GM12872 (cell line): ENCODE measurements around the gene NOL12.

Experiments
- TF ChIP-seq, protein P1 (sequence below): IDR thresholded peaks from 3 replicates; pipeline ENCODE4 v1.5.1; 2011; ENCODE audit warnings: low read depth, mild to moderate bottlenecking, low read length, moderate library complexity; ENCODE audit not compliant: insufficient read depth

Gene NOL12

DNA sequence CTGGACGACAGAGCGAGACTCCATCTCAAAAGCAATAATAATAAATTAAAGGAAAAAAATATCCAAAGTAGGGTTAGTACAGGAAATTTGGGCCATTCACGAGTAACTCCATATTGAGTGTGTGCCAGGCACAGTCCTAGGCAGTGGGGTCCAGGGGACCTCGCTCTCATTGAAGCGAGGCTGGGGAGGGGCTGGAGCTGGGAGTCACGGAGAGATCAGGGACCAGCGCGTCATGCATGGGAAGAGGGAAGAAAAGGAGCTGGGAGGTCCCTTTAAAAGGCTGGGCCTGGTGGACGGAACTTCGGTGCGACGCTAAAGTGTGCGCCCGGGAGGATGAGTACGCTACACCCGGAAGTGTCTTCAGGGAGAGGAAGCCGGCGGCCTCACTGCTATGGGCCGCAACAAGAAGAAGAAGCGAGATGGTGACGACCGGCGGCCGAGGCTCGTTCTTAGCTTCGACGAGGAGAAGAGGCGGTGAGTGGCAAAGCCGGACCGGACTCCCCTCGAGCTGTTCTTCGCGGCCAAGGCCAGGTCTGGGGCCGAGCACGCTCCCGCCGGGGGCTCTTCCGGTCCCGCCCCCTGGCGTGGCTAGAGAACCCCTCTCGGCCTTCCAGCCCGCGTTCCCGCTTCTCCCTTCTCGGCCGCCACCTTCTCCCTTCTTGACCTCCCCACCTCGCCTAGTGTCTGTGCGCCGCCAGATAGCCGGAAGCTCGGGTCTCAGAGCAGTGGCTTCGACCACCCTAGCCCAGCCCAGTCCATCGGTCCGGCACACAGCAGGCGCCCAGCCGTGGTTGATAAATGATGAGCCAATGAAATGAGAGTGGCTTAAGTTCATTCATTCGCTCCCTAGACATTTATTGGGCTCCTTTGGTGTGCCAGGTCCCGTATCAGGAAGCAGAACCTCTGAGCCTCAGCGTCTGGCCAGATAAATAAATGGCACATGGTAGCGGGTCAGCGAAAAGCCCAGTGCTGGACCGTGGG lies at the start of gene NOL12:
NOL12 (plus strand) TSS at position 342 of the 981 bp plus-strand sequence; CDS start at position 392, 50 bp downstream.
- TF ChIP-seq, protein P1, sequence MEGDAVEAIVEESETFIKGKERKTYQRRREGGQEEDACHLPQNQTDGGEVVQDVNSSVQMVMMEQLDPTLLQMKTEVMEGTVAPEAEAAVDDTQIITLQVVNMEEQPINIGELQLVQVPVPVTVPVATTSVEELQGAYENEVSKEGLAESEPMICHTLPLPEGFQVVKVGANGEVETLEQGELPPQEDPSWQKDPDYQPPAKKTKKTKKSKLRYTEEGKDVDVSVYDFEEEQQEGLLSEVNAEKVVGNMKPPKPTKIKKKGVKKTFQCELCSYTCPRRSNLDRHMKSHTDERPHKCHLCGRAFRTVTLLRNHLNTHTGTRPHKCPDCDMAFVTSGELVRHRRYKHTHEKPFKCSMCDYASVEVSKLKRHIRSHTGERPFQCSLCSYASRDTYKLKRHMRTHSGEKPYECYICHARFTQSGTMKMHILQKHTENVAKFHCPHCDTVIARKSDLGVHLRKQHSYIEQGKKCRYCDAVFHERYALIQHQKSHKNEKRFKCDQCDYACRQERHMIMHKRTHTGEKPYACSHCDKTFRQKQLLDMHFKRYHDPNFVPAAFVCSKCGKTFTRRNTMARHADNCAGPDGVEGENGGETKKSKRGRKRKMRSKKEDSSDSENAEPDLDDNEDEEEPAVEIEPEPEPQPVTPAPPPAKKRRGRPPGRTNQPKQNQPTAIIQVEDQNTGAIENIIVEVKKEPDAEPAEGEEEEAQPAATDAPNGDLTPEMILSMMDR: no peak

DNA sequence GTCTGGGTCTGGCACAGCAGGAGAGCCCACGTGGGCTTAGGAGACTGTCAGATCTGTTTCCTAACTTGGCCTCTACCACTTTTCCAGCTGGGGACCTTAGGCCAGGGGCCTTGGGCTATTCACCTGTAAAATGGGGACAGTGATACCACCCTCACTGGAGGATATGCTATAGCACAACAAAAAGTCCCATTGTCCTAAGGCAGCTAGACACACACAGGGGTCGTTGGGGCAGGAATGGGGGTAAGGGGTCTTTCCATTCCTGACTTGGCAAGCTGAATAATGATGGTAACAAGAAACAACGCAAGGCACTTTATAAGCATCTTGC lies 49.2 kb upstream of the NOL12 start:
- TF ChIP-seq, protein P1: no peak

DNA sequence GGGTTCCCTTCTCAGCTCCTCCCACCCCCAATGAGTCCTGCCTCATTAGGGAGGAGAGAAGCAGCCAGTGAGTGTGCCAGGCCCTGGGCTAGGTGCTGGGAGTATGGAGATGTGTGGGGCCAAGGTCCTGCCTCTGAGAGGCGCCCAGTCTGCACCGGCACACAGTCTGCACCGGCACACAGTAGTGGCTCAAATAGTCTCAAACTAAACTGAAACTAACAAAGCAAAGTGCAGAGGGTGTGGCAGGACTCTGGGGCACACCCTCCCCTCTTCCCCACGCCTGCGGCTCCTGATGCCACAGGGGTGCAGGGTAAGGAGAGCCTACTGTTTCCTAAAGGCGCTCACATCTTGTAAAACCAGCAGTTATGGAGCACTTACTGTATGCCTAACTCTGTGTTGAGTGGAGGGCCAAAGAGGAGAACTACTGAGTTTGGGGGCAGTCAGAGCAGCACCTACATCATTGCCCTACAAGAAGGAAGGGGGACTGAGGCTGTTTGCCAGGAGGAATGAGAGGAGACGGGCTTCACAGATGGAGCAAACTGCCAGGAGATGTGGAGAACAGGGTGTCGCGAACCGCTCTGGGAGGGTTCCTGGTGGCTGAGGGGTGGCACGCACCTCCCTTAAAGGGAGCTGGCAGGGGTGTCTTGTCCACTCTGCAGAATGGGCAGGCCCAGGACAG lies 47.6 kb upstream of the NOL12 start:
- TF ChIP-seq, protein P1: no peak

GRCh38 chr22:37639070-37639760 lies 46.9 kb upstream of the NOL12 start, which contains the start of gene SH3BP1:
SH3BP1 (plus strand) TSS chr22:37639669; CDS start chr22:37639788, 119 bp downstream.
- TF ChIP-seq, protein P1: no peak

DNA sequence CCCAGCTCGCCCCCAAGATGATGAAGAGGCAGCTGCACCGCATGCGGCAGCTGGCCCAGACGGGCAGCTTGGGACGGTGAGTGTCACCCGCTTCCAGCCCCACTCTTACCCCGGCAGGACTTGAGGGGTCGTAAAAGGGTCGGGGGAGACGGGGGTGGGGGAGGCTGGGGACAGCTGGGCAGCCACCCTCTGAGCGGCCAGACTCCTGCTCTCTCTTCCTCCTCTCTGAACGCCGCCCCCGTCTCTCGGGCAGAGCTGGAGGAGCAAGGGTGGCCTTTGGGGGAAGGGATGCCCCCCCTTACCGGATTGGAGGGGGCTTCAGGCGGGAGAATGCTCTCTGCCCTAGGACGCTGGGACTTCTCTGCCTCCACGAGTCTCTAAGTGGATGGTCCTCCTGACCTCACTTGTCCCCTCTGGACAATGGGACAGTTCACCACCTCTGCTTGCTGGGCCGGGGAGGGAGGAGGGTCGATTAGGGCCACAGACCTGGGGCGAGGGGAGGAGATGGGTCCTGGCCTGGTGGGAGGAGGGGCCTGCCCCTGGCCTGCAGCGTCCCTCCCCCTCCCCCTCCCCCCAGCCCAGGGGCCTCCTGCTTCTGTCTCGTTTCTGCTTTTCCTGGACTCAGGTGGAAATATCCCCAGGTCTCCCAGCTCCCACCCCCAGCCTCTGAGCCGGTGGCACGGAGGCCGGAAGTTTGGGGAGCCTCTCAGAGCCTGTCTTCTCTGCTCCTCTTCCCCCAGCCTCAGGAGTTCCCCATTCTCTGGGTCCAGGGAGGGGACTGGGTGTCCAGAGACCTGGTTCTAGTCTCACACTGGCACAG lies 46.2 kb upstream of the NOL12 start:
- TF ChIP-seq, protein P1: no peak

DNA sequence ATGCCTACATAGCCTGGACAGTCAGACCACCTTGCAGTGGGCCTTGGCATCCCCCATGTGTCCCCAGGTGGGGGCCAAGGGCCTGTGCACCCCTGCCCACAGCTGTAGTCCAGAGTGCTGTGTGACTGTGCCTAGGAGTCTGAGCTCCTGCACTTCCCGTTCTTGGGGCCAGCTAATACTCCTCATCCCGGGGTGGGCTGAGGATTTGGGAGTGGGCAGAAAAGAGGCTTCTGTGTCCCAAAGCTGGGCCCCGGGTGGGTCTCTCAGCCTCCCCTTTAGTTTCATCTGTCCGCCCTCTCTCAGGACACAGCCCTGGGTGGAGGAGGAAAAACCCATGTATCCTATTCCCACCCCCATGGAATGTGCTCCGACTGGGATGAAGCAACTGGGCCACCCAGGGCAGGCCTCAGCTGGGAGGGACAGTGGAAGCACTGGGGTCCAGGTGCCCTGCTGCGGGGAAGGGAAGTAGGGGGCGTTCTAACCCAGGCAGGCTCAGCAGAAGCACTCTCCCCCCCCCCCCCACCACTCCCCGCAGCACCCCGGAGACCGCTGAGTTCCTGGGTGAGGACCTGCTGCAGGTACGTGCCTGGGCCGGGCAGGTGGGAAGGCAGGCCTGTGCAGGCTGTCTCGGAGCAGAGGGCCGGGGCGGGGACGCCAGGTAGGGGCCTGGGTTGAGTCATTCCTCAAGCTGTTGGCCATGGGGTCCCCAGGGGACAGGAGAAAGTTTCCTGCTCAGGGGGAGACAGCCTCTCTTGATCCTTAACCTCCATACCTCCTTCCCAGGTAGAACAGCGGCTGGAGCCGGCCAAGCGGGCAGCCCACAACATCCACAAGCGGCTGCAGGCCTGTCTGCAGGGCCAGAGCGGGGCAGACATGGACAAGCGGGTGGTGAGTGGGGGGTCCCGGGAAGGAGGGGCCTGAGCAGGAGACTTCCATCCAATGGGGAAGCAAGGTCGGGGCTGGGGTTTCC lies 45.3 kb upstream of the NOL12 start:
- TF ChIP-seq, protein P1: no peak
